ENCODE data around the gene OXLD1.

DNA sequence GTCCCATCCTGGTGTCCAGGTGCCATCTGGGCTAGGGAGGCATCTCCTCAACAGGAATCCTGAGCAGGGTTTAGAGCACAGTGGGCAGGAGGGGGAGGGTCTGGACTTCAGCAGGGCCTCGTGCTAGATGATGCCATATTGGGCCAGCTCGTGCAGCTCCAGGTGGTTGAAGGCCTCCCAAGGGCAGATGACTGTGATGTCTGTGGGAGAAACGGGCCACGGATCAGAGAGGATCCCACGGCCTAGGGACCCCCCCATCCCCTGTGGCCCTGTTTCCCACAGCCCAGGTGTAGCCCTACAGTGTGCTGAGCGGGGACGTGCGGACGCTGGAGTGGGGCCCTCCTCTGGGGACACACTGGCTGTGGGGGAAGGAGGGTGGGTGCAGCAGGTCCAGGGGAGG is 15.5 kb downstream of the OXLD1 start:
- TF ChIP-seq EZH2 (IDR thresholded peaks at IDR 0.05) (no peak), FOXP2 (optimal IDR thresholded peaks at IDR 0.05; ENCODE audit: control extremely low read depth, extremely low read length, insufficient read depth) (no peak), POLR2AphosphoS5 (IDR thresholded peaks at IDR 0.05; ENCODE audit: borderline replicate concordance, low read depth, low read length) (no peak)
